Measurements from ENCODE around the gene LSM8. TPM values are rescaled to one million over a fixed set of nuclear protein-coding genes. Genes with fewer than 3 reads are reported as not detected.

LSM8 gene
- total and polyA plus RNA-seq, 2 of the 8 experiments (the other 6 are each of a cell fraction or from before 2014, with no cell fraction given) = 36.9 to 51.0 TPM

DNA sequence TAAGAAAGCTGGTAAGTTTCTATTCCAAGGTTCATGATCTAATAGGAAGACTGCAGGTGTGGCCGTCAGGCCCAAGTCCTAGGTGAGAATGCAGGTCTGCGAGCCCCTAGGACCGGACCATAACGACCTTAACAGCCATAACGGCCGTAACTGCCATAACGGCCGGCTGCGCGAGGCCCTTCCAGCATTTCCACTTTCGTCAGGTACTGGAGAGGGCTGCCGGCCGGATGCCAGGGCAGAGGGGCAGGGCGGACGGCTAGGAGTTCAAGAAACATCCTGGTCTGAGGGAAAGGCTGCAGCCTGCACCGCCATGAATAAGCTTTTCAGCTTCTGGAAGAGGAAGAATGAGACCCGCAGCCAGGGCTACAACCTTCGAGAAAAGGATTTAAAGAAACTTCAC is 40.6 kb downstream of the LSM8 start, which contains the start of gene ANKRD7:
Gene ANKRD7, plus strand, starts transcription at position 184 of the 400 bp plus-strand sequence. Its CDS starts 127 bp downstream, at position 311.
- H3K56ac ChIP-seq (replicated peaks; ENCODE audit: insufficient read length, low read depth, low read length) = no peak within 1 kb of the TSS
- H3K4me1 ChIP-seq (replicated peaks in 1 of 4; ENCODE audit: control insufficient read depth in 3 of 4, insufficient read depth in 4 of 4, low read length in 3 of 4) = no peaks in the 10 kb centered on the region
- no peaks in the 10 kb centered on the region for H4K20me1 ChIP-seq (replicated peaks in 1 of 2; ENCODE audit: control insufficient read depth in 1 of 2, insufficient read depth in 2 of 2, low read length in 2 of 2)
- DNase-seq (ENCODE audit: low read depth in 1 of 2, low spot score in 2 of 2) = no peak
- H4K8ac ChIP-seq (ENCODE audit: extremely low read depth, insufficient read depth, low read length) = no peak within 1 kb of the TSS
- no peak within 1 kb of the TSS for H2BK20ac ChIP-seq (ENCODE audit: low read length)
- H4K91ac ChIP-seq (replicated peaks; ENCODE audit: insufficient read length, low read length) = no peak within 1 kb of the TSS
- H3K9ac ChIP-seq (replicated peaks in 1 of 4; ENCODE audit: extremely low read depth in 1 of 4, low read depth in 3 of 4, low read length in 3 of 4) = no peak within 1 kb of the TSS
- no peak within 1 kb of the TSS for H2AK5ac ChIP-seq (ENCODE audit: low read depth, low read length)
- WGBS, 2 experiments (ENCODE audit: extremely low coverage in 1 of 2, insufficient coverage in 1 of 2, insufficient read length in 1 of 2, insufficient replicate concordance in 2 of 2, low coverage in 1 of 2, low lambda C conversion rate in 2 of 2, missing lambda C conversion rate in 1 of 2) = 95% methylated on average over 18 of the region's 18 CpGs; no CpG with 5 or more reads in 1 of the 2 experiments
- ChIA-PET POLR2A (ENCODE audit: partially characterized antibody) (no interaction called here), CTCF (ENCODE audit: partially characterized antibody) (interaction anchor here (1.1 kb wide), 1 partner anchor 12 kb away, joined by 3 read pairs; no protein-coding TSS in a partner anchor)
- H3K36me3 ChIP-seq (ENCODE audit: control insufficient read depth in 2 of 4, insufficient read depth in 4 of 4, low read length in 3 of 4) = no peaks in the 10 kb centered on the region
- no peak within 1 kb of the TSS for H2BK5ac ChIP-seq (ENCODE audit: low read depth, low read length)
- H2BK12ac ChIP-seq (ENCODE audit: low read depth, low read length) = no peak within 1 kb of the TSS
- H2BK15ac ChIP-seq (ENCODE audit: low read length) = no peak within 1 kb of the TSS
- H4K5ac ChIP-seq (ENCODE audit: insufficient read length, low read depth, low read length) = no peak within 1 kb of the TSS
- no peak within 1 kb of the TSS for H3K14ac ChIP-seq (ENCODE audit: insufficient read length)
- no peak within 1 kb of the TSS for H2BK120ac ChIP-seq (replicated peaks; ENCODE audit: low read depth, low read length)
- no peak within 1 kb of the TSS for H3K4me2 ChIP-seq (ENCODE audit: insufficient read depth in 1 of 2, low read depth in 2 of 2, low read length in 2 of 2)
- H3K4me3 ChIP-seq (ENCODE audit: extremely low read depth in 1 of 4, insufficient read depth in 2 of 4, low read depth in 3 of 4, low read length in 4 of 4) = no peak within 1 kb of the TSS
- no peaks in the 10 kb centered on the region; the same call in 1 of the 2 replicates for H3K23me2 ChIP-seq (ENCODE audit: low read depth, low read length)
- no peak within 1 kb of the TSS for H3K4ac ChIP-seq (replicated peaks; ENCODE audit: insufficient read length, low read depth, low read length)
- no peaks in the 10 kb centered on the region for H3K27me3 ChIP-seq (replicated peaks in 1 of 4; ENCODE audit: control insufficient read depth in 3 of 4, extremely low read depth in 1 of 4, insufficient read depth in 3 of 4, low read length in 3 of 4)
- no peak within 1 kb of the TSS for H3K27ac ChIP-seq (ENCODE audit: low read depth, low read length)
- no peaks in the 10 kb centered on the region for H3K79me2 ChIP-seq (ENCODE audit: control insufficient read depth in 1 of 2, insufficient read depth in 2 of 2, low read length in 2 of 2)
- H3K18ac ChIP-seq (ENCODE audit: extremely low read depth, low read length) = no peak within 1 kb of the TSS
- FAIRE-seq = no peak
- no peaks in the 10 kb centered on the region for H3K79me1 ChIP-seq (ENCODE audit: low read depth, low read length)
- no peaks in the 10 kb centered on the region for H3K9me3 ChIP-seq (ENCODE audit: insufficient read depth in 2 of 2, low read depth in 1 of 2, low read length in 1 of 2)
- no peak within 1 kb of the TSS for H2AFZ ChIP-seq (ENCODE audit: low read length)
- no peak within 1 kb of the TSS for H3K23ac ChIP-seq (ENCODE audit: insufficient read length)
- TF ChIP-seq GTF2F1 (IDR thresholded peaks at IDR 0.05; ENCODE audit: borderline replicate concordance, low read depth, low read length) = no peak
- TF ChIP-seq EZH2 (IDR thresholded peaks at IDR 0.05; ENCODE audit: low read depth, low read length, severe bottlenecking) = no peak
- TF ChIP-seq ZNF274 (IDR thresholded peaks at IDR 0.05; ENCODE audit: borderline replicate concordance, extremely low read depth, low read length) = no peak
- TF ChIP-seq, protein P1, sequence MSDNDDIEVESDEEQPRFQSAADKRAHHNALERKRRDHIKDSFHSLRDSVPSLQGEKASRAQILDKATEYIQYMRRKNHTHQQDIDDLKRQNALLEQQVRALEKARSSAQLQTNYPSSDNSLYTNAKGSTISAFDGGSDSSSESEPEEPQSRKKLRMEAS (IDR thresholded peaks at IDR 0.05) = no peak
- TF ChIP-seq HDAC6 (IDR thresholded peaks at IDR 0.05; ENCODE audit: low read depth, low read length) = no peak
- TF ChIP-seq GABPA (IDR thresholded peaks at IDR 0.05; ENCODE audit: borderline replicate concordance, insufficient read depth, low read length) = no peak
- TF ChIP-seq BRCA1 (IDR thresholded peaks at IDR 0.05; ENCODE audit: low read depth, low read length) = no peak
- TF ChIP-seq, protein P2, sequence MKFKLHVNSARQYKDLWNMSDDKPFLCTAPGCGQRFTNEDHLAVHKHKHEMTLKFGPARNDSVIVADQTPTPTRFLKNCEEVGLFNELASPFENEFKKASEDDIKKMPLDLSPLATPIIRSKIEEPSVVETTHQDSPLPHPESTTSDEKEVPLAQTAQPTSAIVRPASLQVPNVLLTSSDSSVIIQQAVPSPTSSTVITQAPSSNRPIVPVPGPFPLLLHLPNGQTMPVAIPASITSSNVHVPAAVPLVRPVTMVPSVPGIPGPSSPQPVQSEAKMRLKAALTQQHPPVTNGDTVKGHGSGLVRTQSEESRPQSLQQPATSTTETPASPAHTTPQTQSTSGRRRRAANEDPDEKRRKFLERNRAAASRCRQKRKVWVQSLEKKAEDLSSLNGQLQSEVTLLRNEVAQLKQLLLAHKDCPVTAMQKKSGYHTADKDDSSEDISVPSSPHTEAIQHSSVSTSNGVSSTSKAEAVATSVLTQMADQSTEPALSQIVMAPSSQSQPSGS (IDR thresholded peaks at IDR 0.05; ENCODE audit: low read length) = no peak
- no peak for TF ChIP-seq NRF1 (IDR thresholded peaks at IDR 0.05; ENCODE audit: low read depth, low read length)
- TF ChIP-seq RBBP5 (IDR thresholded peaks at IDR 0.05; ENCODE audit: borderline replicate concordance, low read depth, low read length) = no peak
- TF ChIP-seq CHD2 (IDR thresholded peaks at IDR 0.05; ENCODE audit: low read length) = no peak
- no peak for TF ChIP-seq EP300 (IDR thresholded peaks at IDR 0.05; ENCODE audit: borderline replicate concordance in 1 of 2, low read depth in 2 of 2, low read length in 2 of 2)
- TF ChIP-seq SP4 (IDR thresholded peaks at IDR 0.05; ENCODE audit: low read length) = no peak

All from H1 (cell line).